DND-41 (cell line): Measurements from ENCODE around the gene TRIL.

Source experiments
- CTCF ChIP-seq: IDR thresholded peaks from 2 replicates; pipeline ENCODE4 v1.5.1; 2012; ENCODE audit warnings: borderline replicate concordance, low read length, moderate library complexity, mild to moderate bottlenecking; ENCODE audit not compliant: poor library complexity, severe bottlenecking; ENCODE audit errors: extremely low read depth
- EZH2 ChIP-seq: IDR thresholded peaks from 3 replicates; pipeline ENCODE4 v1.6.1; 2012; ENCODE audit warnings: borderline replicate concordance, low read depth, mild to moderate bottlenecking, moderate library complexity, low read length, inconsistent platforms; ENCODE audit not compliant: severe bottlenecking

GRCh38 chr7:28939367-28939766, 18.8 kb downstream of the TRIL start:
- TF ChIP-seq CTCF (no peak), EZH2 (no peak)
